ENCODE data around the gene AQP2. TPM values are rescaled to one million over a fixed set of nuclear protein-coding genes. Genes with fewer than 3 reads are reported as not detected.

The AQP2 gene
- total and polyA plus RNA-seq, 2 donors (not counting 1 experiment from before 2014, with no cell fraction given), result not detected

DNA sequence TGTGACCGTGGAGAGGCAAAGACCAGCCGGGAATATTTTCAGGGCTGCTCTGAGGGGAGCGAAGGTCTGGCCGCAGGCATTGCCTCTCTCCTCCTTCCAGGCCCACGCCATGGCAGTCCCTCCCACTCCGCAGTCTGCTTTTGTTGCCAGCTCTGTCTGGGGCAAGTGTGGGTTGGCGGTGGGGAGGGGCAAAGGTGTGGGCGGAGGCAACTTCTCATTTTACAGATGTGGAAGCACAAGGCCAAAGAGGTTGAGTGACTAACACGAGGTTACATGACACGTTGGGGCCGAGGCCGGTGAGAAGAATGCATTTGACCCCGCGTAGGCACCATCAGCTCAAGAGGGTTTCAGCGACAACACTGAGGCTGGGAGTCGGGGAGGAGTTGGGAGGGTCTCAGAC lies 40.7 kb upstream of the AQP2 start:
- no peak overlapping the region for H3K4me3 Mint-ChIP-seq
- CTCF ChIA-PET, result no interaction called here
- DNase-seq (no peak), ATAC-seq (ENCODE audit: low read depth) (no peak)
- WGBS (ENCODE audit: insufficient coverage), result 83% methylated on average over 12 of the region's 16 CpGs
- H4K20me1 ChIP-seq (ENCODE audit: control insufficient read depth, insufficient read depth, low read length, poor library complexity, severe bottlenecking), result no peaks in the 10 kb centered on the region
- no peak overlapping the region for H3K9ac ChIP-seq (ENCODE audit: low read length)
- H3K4me1 Mint-ChIP-seq, result no peaks in the 10 kb centered on the region
- H3K79me2 ChIP-seq (ENCODE audit: control insufficient read depth, insufficient read depth, low read length), result no peaks in the 10 kb centered on the region
- no peak overlapping the region for H3K27ac ChIP-seq (ENCODE audit: low read length in 2 of 2)
- H3K4me2 ChIP-seq (replicated peaks; ENCODE audit: low read depth, low read length, poor library complexity, severe bottlenecking), result no peak overlapping the region
- intact Hi-C loops (cut with micrococcal nuclease), result no loop called here
- POLR2A ChIA-PET, result no interaction called here
- peaks cover 26% of the 10 kb centered on the region for H3K27me3 Mint-ChIP-seq
- no peaks in the 10 kb centered on the region for H3K4me1 ChIP-seq (ENCODE audit: control insufficient read depth in 2 of 2, insufficient read depth in 2 of 2, low read length in 2 of 2)
- H2AFZ ChIP-seq (ENCODE audit: insufficient read depth, low read depth, low read length, poor library complexity, severe bottlenecking), result no peak overlapping the region
- H3K27ac Mint-ChIP-seq, result no peak overlapping the region
- H3K27me3 ChIP-seq (replicated peaks in 1 of 4; ENCODE audit: control extremely low read depth in 1 of 4, control insufficient read depth in 3 of 4, insufficient read depth in 4 of 4, low read length in 3 of 4), result peaks cover 0 to 5% (median 0%) of the 10 kb centered on the region in 4 experiments
- no peak for TF ChIP-seq EZH2 (IDR thresholded peaks at IDR 0.05; ENCODE audit: borderline replicate concordance, insufficient read depth, low read depth, low read length, poor library complexity, severe bottlenecking)
- TF ChIP-seq, protein P1, sequence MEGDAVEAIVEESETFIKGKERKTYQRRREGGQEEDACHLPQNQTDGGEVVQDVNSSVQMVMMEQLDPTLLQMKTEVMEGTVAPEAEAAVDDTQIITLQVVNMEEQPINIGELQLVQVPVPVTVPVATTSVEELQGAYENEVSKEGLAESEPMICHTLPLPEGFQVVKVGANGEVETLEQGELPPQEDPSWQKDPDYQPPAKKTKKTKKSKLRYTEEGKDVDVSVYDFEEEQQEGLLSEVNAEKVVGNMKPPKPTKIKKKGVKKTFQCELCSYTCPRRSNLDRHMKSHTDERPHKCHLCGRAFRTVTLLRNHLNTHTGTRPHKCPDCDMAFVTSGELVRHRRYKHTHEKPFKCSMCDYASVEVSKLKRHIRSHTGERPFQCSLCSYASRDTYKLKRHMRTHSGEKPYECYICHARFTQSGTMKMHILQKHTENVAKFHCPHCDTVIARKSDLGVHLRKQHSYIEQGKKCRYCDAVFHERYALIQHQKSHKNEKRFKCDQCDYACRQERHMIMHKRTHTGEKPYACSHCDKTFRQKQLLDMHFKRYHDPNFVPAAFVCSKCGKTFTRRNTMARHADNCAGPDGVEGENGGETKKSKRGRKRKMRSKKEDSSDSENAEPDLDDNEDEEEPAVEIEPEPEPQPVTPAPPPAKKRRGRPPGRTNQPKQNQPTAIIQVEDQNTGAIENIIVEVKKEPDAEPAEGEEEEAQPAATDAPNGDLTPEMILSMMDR (IDR thresholded peaks at IDR 0.05), result no peak
- no peak overlapping the region for H3K4me3 ChIP-seq (ENCODE audit: control extremely low read depth in 1 of 5, extremely low read depth in 1 of 5, insufficient read depth in 1 of 5, low read depth in 2 of 5, low read length in 4 of 5)
- no peaks in the 10 kb centered on the region for H3K9me3 Mint-ChIP-seq (ENCODE audit: insufficient read depth)
- H3K9me3 ChIP-seq (ENCODE audit: control extremely low read depth in 1 of 3, control insufficient read depth in 2 of 3, insufficient read depth in 1 of 3, low read length in 2 of 3), result no peaks in the 10 kb centered on the region
- no peaks in the 10 kb centered on the region for H3K36me3 ChIP-seq (replicated peaks in 1 of 2; ENCODE audit: control extremely low read depth in 1 of 2, control insufficient read depth in 1 of 2, extremely low read depth in 1 of 2, insufficient read depth in 2 of 2, low read length in 1 of 2)

DNA sequence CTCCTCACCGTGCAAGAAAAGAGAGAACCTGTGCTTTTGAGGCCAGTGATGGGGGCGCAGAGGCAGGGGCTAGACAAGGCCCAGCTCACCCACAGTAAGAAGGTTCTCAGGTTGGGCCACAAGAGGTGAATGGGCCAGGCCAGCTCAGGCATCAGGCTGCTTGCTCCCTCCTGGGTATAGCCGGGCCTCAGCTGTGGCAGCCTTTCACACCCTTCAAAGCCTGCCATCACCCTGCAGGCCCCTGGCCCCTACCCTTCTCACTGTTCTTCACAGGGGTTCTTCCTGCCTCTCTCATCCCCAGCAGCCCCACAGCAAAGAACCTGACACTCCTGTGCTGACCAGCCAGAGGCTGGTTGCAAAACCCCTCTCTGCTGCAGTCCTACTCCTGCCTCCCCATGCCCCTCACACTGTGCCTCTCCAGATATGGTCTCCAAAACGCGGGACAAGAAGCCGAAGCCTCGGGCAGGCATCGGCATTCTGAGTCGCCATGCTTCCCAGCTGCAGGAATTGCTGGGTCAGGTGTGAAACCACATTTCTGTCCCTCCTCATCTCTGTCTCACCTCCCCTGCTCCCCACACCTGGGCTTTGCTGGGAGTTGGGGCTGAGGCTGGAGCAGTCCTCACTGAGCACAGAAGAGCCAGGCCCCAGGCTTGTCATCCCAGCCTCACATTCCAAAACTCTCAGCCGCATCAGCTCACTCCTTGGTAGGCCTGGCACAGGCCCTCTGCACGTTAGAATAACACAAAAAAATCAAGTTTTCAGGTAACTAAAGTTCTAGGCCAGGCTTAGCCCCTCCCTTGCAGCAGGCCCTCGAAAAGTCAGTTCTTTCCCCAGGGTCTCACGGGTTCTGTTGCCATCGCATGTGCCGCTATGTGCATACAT lies 40.0 kb upstream of the AQP2 start:
- POLR2A ChIA-PET, result no interaction called here
- CTCF ChIA-PET, result no interaction called here
- 95% methylated on average over 10 of the region's 15 CpGs for WGBS (ENCODE audit: insufficient coverage)

More for the DNA sequence above, 40.0 kb upstream of the AQP2 start:
- Histone ChIP-seq H3K9ac (ENCODE audit: low read length) (no peak overlapping the region), H3K9me3 (ENCODE audit: control extremely low read depth in 1 of 3, control insufficient read depth in 2 of 3, insufficient read depth in 1 of 3, low read length in 2 of 3) (no peaks in the 10 kb centered on the region), H3K4me2 (replicated peaks; ENCODE audit: low read depth, low read length, poor library complexity, severe bottlenecking) (no peak overlapping the region), H3K4me1 (ENCODE audit: control insufficient read depth in 2 of 2, insufficient read depth in 2 of 2, low read length in 2 of 2) (no peaks in the 10 kb centered on the region), H3K27ac (ENCODE audit: low read length in 2 of 2) (no peak overlapping the region), H3K27me3 (replicated peaks in 1 of 4; ENCODE audit: control extremely low read depth in 1 of 4, control insufficient read depth in 3 of 4, insufficient read depth in 4 of 4, low read length in 3 of 4) (peaks cover 0 to 3% (median 0%) of the 10 kb centered on the region in 4 experiments), H3K79me2 (ENCODE audit: control insufficient read depth, insufficient read depth, low read length) (no peaks in the 10 kb centered on the region), H2AFZ (ENCODE audit: insufficient read depth, low read depth, low read length, poor library complexity, severe bottlenecking) (no peak overlapping the region), H3K36me3 (replicated peaks in 1 of 2; ENCODE audit: control extremely low read depth in 1 of 2, control insufficient read depth in 1 of 2, extremely low read depth in 1 of 2, insufficient read depth in 2 of 2, low read length in 1 of 2) (no peaks in the 10 kb centered on the region), H4K20me1 (ENCODE audit: control insufficient read depth, insufficient read depth, low read length, poor library complexity, severe bottlenecking) (no peaks in the 10 kb centered on the region), H3K4me3 (ENCODE audit: control extremely low read depth in 1 of 5, extremely low read depth in 1 of 5, insufficient read depth in 1 of 5, low read depth in 2 of 5, low read length in 4 of 5) (no peak overlapping the region)
- Mint-ChIP-seq H3K27ac (no peak overlapping the region), H3K4me3 (no peak overlapping the region), H3K9me3 (ENCODE audit: insufficient read depth) (no peaks in the 10 kb centered on the region), H3K4me1 (no peaks in the 10 kb centered on the region), H3K27me3 (peaks cover 22% of the 10 kb centered on the region)
- intact Hi-C loops (cut with micrococcal nuclease), result no loop called here
- TF ChIP-seq, protein P1 (IDR thresholded peaks at IDR 0.05), result no peak
- DNase-seq, result no peak
- no peak for ATAC-seq (ENCODE audit: low read depth)
